RWPE2 (cell line): ENCODE data around the gene ADAD2.

Experiments used
- ATAC-seq: fragments of 200-7000 bp; cut with Tn5 transposase; 3 replicates; pipeline ENCODE4 v1.9.1; 2021; ENCODE audit warnings: low read depth
- DNase-seq: peaks from one replicate; pipeline ENCODE4 v3.0.0-alpha.2; 2020; ENCODE audit warnings: low spot score
- H3K27ac ChIP-seq: fragments of 450-650 bp; 2 replicates; pipeline ENCODE4 v1.5.1; 2017; ENCODE audit warnings: mild to moderate bottlenecking; ENCODE audit not compliant: poor library complexity, severe bottlenecking
- H3K27me3 ChIP-seq: fragments of 250-450 bp; sonication (Bioruptor Pico); 2 replicates; pipeline ENCODE4 v1.5.1; 2021; ENCODE audit warnings: mild to moderate bottlenecking, moderate library complexity; ENCODE audit not compliant: insufficient read depth, poor library complexity, severe bottlenecking
- H3K36me3 ChIP-seq: fragments of 250-450 bp; sonication (Bioruptor Pico); 2 replicates; pipeline ENCODE4 v1.5.1; 2020; ENCODE audit warnings: low read depth, mild to moderate bottlenecking, moderate library complexity
- H3K4me1 ChIP-seq: fragments of 250-450 bp; sonication (Bioruptor Pico); 2 replicates; pipeline ENCODE4 v1.5.1; 2021; ENCODE audit warnings: mild to moderate bottlenecking, moderate library complexity; ENCODE audit not compliant: insufficient read depth, poor library complexity, severe bottlenecking
- H3K4me3 ChIP-seq: fragments of 250-450 bp; sonication (Bioruptor Pico); 2 replicates; pipeline ENCODE4 v1.5.1; 2021; ENCODE audit warnings: mild to moderate bottlenecking, moderate library complexity; ENCODE audit not compliant: severe bottlenecking
- H3K9me3 ChIP-seq: fragments of 250-450 bp; sonication (Bioruptor Pico); 2 replicates; pipeline ENCODE4 v1.5.1; 2021; ENCODE audit warnings: mild to moderate bottlenecking, moderate library complexity; ENCODE audit not compliant: severe bottlenecking
- CTCF ChIP-seq: fragments of 450-650 bp; IDR thresholded peaks from one replicate; pipeline ENCODE4 v1.5.1; 2017; ENCODE audit warnings: mild to moderate bottlenecking, moderate library complexity; ENCODE audit not compliant: poor library complexity, severe bottlenecking

The ADAD2 gene

GRCh38 chr16:84165746-84166145, 25.2 kb upstream of the ADAD2 start:
- Histone ChIP-seq H3K27ac (no peak overlapping the region), H3K4me3 (no peak overlapping the region), H3K27me3 (no peaks in the 10 kb centered on the region), H3K4me1 (no peaks in the 10 kb centered on the region), H3K36me3 (no peaks in the 10 kb centered on the region), H3K9me3 (no peaks in the 10 kb centered on the region)
- ATAC-seq (no peak), DNase-seq (no peak)
- no peak for TF ChIP-seq CTCF

GRCh38 chr16:84166796-84167695, 23.9 kb upstream of the ADAD2 start:
- DNase-seq (no peak), ATAC-seq (no peak)
- Histone ChIP-seq H3K27me3 (no peaks in the 10 kb centered on the region), H3K4me1 (no peaks in the 10 kb centered on the region), H3K27ac (no peak overlapping the region), H3K9me3 (no peaks in the 10 kb centered on the region), H3K36me3 (no peaks in the 10 kb centered on the region), H3K4me3 (no peak overlapping the region)
- TF ChIP-seq CTCF: no peak

- no peak for ATAC-seq
Measured at GRCh38 chr16:84169765-84170310, 21.1 kb upstream of the ADAD2 start.

GRCh38 chr16:84174396-84174795, 16.6 kb upstream of the ADAD2 start:
- ATAC-seq: no peak
- Histone ChIP-seq H3K9me3 (no peaks in the 10 kb centered on the region), H3K4me1 (peaks cover 16% of the 10 kb centered on the region), H3K36me3 (peaks cover 10% of the 10 kb centered on the region), H3K27me3 (no peaks in the 10 kb centered on the region), H3K4me3 (no peak overlapping the region), H3K27ac (no peak overlapping the region)
- DNase-seq: no peak
- TF ChIP-seq CTCF: no peak

More at GRCh38 chr16:84169765-84170310, 21.1 kb upstream of the ADAD2 start:
- H3K9me3 ChIP-seq: no peaks in the 10 kb centered on the region
- TF ChIP-seq CTCF: no peak
- no peaks in the 10 kb centered on the region for H3K36me3 ChIP-seq
- no peaks in the 10 kb centered on the region for H3K4me1 ChIP-seq
- H3K27ac ChIP-seq: no peak overlapping the region
- H3K27me3 ChIP-seq: no peaks in the 10 kb centered on the region
- no peak for DNase-seq
- H3K4me3 ChIP-seq: no peak overlapping the region
